NCI-H1092 (cell line): ENCODE results near the gene CDK5.
A peak's percentile ranks its signal among the peaks of the same experiment; 100 is the strongest.

Experiments
- DNase-seq: peaks from one replicate; lab custom pipeline; 2025; lab: John Stamatoyannopoulos, UW

The CDK5 gene

DNA sequence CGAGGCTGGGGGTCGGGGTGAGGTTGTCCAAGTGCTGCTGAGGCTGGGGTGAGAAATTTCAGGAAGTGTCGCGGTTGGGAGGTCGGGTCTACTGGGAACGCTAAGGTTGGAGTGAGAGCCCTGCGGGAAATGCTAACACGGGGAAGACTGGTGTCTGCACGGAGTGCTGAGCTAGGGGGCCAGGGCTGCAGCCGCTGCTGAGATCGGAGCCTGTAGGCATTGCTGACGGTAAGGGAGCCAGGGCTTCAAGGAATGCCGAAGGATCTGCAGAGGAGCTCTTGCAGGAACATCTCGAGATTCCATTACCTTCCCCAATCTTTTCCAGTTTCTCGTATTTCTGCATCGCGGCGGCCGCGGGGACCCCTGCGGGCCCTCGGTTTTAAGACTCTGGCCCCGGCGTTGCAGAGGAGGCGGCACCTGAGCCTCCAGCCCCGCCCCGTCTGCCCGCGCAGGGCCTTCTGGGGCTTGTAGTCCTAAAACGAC lies at the start of gene CDK5:
Gene CDK5 (minus strand): TSS at position 392 of the 483 bp plus-strand sequence. CDS start 49 bp downstream, at position 343.
- DNase-seq: no peak

GRCh38 chr7:151104411-151105235 lies 46.9 kb upstream of the CDK5 start:
- no peak for DNase-seq

- DNase-seq: no peak
Measured at GRCh38 chr7:151103973-151104372, 46.3 kb upstream of the CDK5 start.

DNA sequence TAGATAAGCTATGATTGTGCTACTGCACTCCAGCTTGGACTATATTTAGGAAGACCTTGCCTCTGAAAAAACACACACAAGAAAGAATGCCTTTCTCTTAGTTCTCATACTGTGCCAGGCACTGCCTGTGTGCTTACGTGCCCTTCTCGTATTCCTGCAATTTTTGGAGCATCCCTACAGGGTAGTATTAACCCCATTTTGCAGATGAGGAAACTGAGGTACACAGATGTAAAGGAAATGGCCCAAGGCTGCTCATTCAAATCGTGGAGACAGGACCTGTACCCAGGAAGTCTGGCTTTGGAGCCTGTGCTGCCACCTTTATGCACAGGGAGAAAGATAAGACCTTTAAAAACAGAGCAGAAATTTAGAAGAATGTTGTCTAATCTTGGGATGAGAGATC lies 45.3 kb upstream of the CDK5 start:
- DNase-seq: no peak

GRCh38 chr7:151101621-151102396 lies 44.1 kb upstream of the CDK5 start:
- DNase-seq: no peak

- no peak for DNase-seq
Measured at GRCh38 chr7:151100921-151101320, 43.2 kb upstream of the CDK5 start.

DNA sequence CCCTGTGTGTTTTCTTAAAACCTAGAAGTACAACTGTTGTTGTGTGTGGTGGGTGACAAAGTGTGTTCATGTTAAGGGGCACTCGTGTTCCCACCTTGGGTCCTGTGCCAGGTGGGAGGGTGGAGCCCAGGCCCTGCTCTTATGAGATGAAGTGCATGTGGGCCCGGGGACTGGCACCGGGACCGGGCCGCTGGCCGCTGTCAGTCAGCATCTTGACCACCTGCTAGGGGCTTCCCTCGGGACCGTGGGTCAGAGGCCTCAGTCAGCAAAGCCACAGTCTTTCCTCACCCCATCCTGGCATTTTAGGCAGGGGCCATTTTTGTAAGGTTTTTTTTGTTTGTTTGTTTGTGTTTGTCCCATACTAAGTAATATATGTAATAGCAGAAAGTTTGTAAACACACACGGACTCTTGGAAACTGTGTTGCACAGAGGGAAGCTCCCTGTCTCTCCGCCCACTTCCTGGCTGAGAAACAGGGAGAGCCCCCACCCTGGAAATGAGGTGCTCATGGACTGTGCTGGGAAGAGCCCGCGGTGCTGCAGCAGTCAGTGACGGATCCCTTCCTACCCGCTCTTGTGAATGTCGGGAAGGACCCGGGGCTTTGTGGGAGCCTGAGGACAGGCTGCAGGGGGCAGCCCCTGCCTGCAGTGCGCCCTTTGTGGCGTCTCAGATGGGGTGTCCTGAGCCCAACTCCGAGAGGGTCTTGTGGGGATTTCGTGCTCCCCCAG lies 42.0 kb upstream of the CDK5 start:
- no peak for DNase-seq

DNA sequence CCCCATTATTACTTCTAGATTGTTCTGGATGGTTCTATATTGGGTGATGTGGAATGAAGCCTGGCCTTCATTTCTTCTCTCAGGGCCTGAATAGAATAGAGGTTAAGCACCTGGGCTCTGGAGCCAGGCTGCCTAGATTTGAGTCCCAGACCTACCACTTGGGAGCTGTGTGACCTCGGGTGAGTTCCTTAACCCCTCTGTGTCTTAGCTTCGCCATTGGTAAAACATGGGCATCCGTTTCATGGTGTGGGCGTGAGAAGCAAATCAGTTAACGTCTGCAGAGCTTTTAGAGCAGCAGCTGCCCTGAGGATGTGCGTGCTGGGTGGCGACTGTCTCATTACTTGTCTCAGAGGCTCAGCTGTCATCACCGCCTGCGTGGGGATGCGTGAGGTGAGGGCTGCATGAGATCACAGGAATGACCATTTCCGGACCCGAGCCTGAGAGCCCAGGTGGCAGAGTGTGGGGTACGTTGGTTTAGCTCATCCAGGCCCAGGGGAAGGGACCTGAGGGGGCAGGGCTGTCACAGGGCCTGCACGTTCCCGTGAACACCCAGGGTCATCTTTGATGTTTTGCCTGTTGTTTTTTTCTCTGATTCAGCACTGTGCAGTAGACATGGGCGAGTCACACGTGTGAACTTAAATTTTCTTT lies 38.3 kb upstream of the CDK5 start:
- DNase-seq: no peak

GRCh38 chr7:151095123-151095797 lies 37.6 kb upstream of the CDK5 start:
- DNase-seq: no peak

DNA sequence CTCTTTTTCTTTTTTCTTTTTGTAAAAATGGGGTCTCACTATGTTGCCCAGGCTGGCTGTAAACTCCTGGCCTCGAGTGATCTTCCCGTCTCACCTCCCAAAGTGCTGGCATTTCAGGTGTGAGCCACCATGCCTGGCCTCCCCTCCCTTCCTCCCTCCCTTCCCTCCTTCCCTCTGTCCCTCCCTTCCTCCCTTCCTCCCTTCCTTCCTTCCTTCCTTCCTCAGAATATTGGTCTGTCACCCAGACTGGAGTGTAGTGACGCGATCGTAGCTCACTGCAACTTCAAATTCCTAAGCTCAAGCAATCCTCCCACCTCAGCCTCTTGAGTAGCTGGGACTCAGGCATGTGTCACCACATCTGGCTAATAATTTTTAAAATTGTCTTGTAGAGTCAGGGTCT lies 37.0 kb upstream of the CDK5 start:
- DNase-seq: no peak

DNA sequence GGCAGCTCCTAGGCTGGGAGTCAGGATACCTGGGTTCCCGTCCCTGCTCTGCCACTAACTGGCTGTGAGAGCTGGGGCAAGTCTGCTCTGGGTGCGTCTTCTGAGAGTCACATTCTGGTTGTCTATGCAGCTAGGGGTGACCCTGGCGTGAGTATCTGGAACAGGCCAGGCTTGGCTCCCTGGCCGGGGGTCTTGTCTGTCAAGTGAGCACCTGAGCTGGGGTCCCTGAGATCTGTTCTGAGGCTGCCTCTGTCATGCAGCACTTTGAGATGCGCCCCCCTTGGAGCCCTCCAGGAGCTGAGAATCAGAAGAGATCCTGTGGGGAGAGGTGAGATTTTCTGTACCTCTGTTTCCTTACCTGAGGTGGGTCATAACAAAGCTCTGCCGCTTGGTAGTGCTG lies 36.1 kb upstream of the CDK5 start:
- no peak for DNase-seq

- no peak for DNase-seq
Measured at GRCh38 chr7:151091988-151092387, 34.3 kb upstream of the CDK5 start.

DNA sequence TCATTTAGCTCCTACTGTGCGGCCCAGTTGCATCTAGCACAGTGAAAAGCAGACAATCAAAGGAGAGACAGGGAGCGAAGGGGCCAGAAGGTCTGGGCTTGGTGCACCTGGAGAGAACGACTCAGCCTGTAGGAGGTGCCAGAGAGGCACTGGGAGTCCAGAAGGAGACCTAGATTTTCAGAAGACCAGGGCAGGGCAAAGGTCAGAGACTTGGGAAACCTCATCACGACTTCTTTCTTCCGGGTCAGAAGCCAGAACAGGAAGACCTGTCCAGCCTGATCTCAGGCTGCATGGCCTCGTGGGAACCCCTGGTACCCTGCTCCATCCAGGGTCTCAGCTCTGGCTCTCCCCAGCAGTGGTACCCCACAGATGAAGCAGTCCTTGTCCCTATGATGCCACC lies 33.7 kb upstream of the CDK5 start:
- no peak for DNase-seq

GRCh38 chr7:151091003-151091402 lies 33.3 kb upstream of the CDK5 start:
- no peak for DNase-seq

GRCh38 chr7:151089893-151090730 lies 32.4 kb upstream of the CDK5 start:
- DNase-seq: no peak

- DNase-seq: no peak
Measured at GRCh38 chr7:151088856-151089699, 31.4 kb upstream of the CDK5 start.

DNA sequence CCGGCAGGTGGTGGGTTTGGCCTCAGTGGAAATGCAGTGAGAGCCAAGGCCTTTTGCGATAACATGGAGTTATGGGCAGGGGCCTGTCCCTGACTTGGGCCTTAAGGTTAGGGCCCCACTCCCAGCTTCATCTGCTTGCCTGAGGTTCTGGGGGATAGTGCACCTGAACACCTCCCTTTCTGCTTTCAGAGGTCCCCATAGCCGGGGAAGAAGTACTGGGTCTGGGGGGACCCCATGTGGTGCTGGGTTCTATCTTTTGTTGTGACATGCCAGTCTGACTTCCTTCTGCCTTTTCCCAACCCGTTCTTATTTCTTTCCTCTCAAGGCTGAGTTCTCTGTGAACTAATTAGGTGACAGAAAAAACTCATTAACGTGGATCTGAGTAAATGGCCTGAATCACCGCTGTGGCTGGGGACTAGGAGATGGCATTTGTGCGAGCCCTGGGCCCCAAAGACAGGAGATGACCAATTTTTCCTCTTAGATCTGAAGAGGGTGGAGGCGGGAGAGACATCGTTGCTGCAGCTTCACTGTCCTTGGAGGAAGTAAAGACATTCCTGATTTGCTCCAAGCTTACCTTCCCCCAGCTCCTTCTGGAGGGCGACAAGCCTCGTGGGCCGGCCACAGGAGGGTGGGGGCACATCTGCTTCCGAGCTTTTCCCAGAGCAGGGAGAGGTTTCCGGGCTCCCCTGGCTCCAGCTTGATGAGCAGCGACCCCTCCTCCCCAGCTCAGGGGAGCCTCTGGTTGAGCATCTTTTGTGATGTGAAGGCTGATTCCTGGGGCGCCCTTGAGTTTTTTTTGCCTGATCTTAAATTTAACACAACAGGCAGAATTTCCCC lies 30.5 kb upstream of the CDK5 start:
- DNase-seq: no peak

GRCh38 chr7:151087245-151088018 lies 29.7 kb upstream of the CDK5 start:
- peak; percentile 39 for DNase-seq
